NCI-H526 (cell line): Measurements from ENCODE around the gene STRN4.
"Not testable (repeated sequence)": the region's sequence is repeated elsewhere in the genome, so short reads cannot be mapped to it uniquely, and the experiment has no call there.

ENCODE experiments used
- DNase-seq, 2 experiments: peaks; one replicate each; lab custom pipeline; 2025; lab: John Stamatoyannopoulos, UW

Gene STRN4

GRCh38 chr19:46775642-46776258 is 29.5 kb upstream of the STRN4 start:
- DNase-seq: no peak

- DNase-seq: no peak
Observed at GRCh38 chr19:46773018-46773399, 26.8 kb upstream of the STRN4 start.

- no peak for DNase-seq
Observed at GRCh38 chr19:46772170-46773017, 26.1 kb upstream of the STRN4 start.

- DNase-seq: not testable (repeated sequence)
Observed at GRCh38 chr19:46768746-46769145, 22.5 kb upstream of the STRN4 start.

GRCh38 chr19:46766569-46767317 is 20.5 kb upstream of the STRN4 start:
- peak; percentile 36 to 72 for DNase-seq

- DNase-seq: no peak
Observed at GRCh38 chr19:46764817-46765291, 18.6 kb upstream of the STRN4 start.

GRCh38 chr19:46762245-46762890 is 16.1 kb upstream of the STRN4 start:
- no peak for DNase-seq

- no peak for DNase-seq
Observed at GRCh38 chr19:46761418-46761831, 15.2 kb upstream of the STRN4 start.

- DNase-seq: not testable (repeated sequence)
Observed at GRCh38 chr19:46760897-46761296, 14.6 kb upstream of the STRN4 start.

GRCh38 chr19:46760363-46760762 is 14.1 kb upstream of the STRN4 start:
- DNase-seq: no peak

GRCh38 chr19:46759817-46760333 is 13.6 kb upstream of the STRN4 start:
- no peak for DNase-seq

GRCh38 chr19:46759206-46759605 is 13.0 kb upstream of the STRN4 start:
- DNase-seq: no peak

GRCh38 chr19:46756544-46756888 is 10.3 kb upstream of the STRN4 start:
- DNase-seq: no peak

- no peak for DNase-seq
Observed at GRCh38 chr19:46755853-46756543, 9.7 kb upstream of the STRN4 start.

- no peak for DNase-seq
Observed at GRCh38 chr19:46755077-46755852, 9.0 kb upstream of the STRN4 start.

- DNase-seq: peak in 1 of 2 experiments; percentile 73
Observed at GRCh38 chr19:46753420-46754155, 7.3 kb upstream of the STRN4 start.

GRCh38 chr19:46748325-46749109 is 2.3 kb upstream of the STRN4 start:
- DNase-seq: peak; percentile 23 to 81

GRCh38 chr19:46745521-46746280 is 549 bp downstream of the STRN4 start, which contains the start of gene FKRP:
TSS of gene FKRP (plus strand) at chr19:46746057. CDS start at chr19:46755451, 9,394 bp downstream.
- peak in 1 of 2 experiments; percentile 56 for DNase-seq
